Fibroblast of skin of left quadriceps (primary cell): ENCODE data around the gene PAGR1.

Experiments used
- DNase-seq, 2 experiments: peaks; one replicate each; pipeline ENCODE4 v3.0.0-alpha.2; 2013; ENCODE audit warnings: low read depth in 2 of 2

PAGR1 gene

DNA sequence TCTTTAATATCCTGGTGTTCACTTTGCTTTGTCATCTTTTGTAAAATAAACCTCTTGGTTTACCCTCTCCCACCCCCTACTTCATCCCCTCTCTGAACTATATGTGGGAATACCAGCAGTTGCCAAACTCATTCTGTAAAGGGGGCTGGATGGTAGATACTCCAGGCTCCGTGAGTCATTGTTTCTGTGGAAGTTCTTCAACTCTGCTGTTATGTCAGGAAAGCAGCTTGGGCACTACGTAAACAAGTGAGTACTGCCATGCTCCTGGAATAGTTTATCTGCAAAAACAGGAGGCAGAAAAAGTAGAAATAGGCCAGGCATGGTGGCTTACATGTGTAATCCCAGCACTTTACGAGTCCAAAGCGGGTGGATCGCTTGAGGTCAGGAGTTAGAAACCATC, 21.9 kb downstream of the PAGR1 start:
- DNase-seq = no peak

- DNase-seq = no peak
Measured at GRCh38 chr16:29839822-29840221, 23.9 kb downstream of the PAGR1 start.

GRCh38 chr16:29840240-29840639, 24.3 kb downstream of the PAGR1 start:
- no peak for DNase-seq

DNA sequence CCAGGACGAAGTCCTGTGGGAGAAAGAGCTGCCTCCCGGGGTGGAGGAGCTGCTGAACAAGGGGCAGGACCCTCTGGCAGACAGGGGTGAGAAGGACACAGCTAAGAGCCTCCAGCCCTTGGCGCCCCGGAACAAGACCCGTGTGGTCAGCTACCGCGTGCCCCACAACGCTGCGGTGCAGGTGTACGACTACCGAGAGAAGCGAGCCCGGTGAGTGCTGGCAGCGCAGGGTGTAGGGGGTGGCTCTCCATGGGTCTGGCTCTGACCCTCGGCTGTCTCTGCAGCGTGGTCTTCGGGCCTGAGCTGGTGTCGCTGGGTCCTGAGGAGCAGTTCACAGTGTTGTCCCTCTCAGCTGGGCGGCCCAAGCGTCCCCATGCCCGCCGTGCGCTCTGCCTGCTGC, 25.7 kb downstream of the PAGR1 start:
- DNase-seq = no peak

- DNase-seq = no peak
Measured at GRCh38 chr16:29842732-29843346, 26.9 kb downstream of the PAGR1 start.

GRCh38 chr16:29843931-29844330, 28.0 kb downstream of the PAGR1 start:
- DNase-seq = no peak

- DNase-seq = no peak
Measured at GRCh38 chr16:29844575-29845331, 28.8 kb downstream of the PAGR1 start.

GRCh38 chr16:29845656-29846055, 29.7 kb downstream of the PAGR1 start:
- DNase-seq = no peak

DNA sequence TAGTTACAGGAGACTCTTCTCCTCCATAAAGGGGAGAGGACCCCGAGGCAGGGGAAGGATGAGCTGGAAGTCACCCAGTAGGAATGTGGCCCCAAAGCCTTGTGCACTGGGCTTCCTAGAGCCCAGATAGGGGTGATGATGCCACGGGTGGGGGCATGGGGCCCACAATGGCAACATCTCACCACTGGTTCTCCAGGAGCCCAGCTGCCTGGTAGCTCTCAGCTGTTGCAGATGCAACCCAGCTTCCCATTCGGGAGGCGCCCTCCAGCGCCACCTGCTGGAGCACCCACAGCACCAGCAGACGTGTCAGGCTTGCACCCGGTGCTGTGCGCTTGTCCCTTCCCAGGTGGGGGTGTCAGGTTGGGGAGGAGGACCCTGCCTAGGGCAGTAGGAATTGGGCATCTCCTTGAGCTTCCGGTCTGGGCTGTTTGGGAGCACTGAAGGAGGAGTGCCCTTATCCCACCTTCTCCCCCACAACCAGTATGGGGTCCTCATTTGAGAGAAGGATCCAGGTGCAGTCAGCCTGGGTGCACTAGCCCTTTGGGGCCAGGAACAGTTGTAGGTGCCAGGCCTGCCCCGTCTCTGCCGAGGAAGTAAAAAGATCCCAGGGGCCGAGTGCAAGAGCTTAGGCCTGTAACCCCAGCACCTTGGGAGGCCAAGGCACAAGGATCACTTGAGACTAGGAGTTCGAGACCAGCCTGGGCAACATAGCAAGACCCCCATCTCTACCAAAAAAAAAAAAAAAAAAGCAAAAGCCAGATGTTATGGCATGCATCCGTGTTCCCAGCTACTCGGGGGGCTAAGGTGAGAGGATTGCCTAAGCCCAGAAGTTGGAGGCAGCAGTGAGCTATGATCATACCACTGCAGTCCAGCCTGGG, 32.7 kb downstream of the PAGR1 start:
- DNase-seq = peak in 1 of 2 experiments; percentile 23

- no peak for DNase-seq
Measured at GRCh38 chr16:29849505-29849904, 33.6 kb downstream of the PAGR1 start.

DNA sequence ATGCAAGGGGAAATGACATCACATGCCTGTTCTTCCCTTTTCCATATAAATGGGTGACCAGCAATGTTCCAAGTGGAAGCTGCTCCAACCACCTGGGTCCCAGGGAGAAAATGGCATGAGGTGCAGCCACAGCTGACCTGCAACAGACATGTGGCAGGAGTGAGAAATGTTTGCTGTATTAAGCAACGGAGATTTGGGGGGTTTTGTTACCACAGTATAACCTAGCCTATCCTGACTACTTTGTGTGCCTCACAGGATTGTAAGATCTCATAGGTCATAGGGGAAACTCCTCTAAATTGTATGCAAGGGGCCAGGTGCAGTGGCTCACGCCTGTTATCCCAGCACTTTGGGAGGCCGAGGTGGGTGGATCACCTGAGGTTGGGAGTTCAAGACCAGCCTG, 35.0 kb downstream of the PAGR1 start:
- DNase-seq = no peak

GRCh38 chr16:29852654-29853053, 36.7 kb downstream of the PAGR1 start:
- DNase-seq = peak; percentile 39 to 50

DNA sequence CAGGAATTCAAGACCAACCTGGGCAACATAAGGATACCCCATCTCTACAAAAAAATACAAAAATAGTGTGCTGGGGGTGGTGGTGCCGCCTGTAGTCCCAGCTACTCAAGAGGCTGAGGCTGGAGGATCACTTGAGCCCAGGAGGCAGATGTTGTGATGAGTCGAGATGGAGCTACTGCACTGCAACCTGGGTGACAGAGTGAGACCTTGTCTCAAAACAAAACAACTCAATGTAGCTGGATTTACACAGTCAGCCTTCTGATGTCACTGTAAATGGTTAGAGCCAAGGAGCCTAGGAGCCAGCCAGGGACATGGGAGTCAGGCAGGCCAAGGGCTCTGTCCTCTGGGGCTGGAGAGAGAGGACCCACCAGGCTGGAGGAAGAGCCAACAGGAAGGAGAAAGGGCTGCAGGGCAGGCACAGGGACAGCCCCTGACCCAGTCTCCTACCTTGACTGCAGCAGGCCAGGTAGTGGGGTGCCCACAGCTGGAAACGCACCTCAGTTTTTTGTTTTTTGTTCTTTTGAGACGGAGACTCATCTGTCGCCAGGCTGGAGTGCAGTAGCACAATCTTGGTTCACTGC, 38.7 kb downstream of the PAGR1 start:
- DNase-seq = no peak

DNA sequence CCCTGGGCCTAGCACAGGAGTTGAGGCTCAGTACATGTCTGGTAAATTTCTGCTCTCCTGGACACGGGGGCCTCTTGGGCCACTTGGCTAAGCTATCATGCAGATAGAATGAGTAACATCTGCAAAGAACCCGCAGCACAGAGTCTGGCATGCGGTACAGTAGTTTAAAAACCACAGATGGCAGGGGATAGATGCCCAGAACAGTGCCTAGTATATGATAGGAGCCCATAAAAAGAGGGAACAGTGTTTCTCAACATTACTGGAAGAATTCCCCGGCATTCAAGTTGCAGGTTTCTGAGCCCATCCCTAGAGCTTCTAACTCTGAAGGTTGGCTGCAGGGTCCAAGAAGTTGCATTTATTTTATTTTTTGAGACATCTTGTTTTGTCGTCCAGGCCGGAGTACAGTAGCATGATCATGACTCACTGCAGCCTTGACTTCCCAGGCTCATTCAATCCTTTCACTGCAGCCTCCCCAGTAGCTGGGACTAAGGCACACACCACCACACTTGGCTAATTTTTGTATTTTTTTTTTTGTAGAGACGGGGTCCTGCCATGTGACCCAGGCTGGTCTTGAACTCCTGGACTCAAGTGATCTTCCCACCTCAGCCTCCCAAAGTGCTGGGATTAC, 41.3 kb downstream of the PAGR1 start:
- DNase-seq = peak in 1 of 2 experiments; percentile 29

GRCh38 chr16:29858149-29858849, 42.3 kb downstream of the PAGR1 start:
- no peak for DNase-seq

GRCh38 chr16:29858974-29859373, 43.0 kb downstream of the PAGR1 start:
- no peak for DNase-seq

DNA sequence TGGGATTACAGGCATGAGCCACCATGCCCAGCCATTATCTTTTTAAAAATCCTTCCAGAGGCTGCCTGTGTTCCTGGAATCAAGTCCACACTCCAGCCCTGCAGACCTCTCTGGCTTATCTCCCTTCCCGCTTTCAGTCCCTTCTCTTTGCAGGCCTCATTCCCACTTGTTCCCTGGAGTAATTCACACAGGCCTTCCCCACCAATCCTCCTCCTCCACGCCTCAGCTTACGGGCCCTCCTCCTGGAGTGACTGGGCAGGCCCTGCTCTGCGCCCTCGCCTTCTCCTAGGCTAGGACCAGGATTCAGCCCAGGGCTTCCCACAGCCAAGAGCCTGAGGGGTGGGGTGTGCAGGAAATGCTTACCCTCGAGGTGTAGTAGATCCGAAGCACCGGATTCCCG, 44.3 kb downstream of the PAGR1 start:
- DNase-seq = no peak

- DNase-seq = no peak
Measured at GRCh38 chr16:29862383-29862883, 46.5 kb downstream of the PAGR1 start.

GRCh38 chr16:29862884-29863668, 47.1 kb downstream of the PAGR1 start, which contains the start of gene CDIPT:
Gene CDIPT (minus strand): TSS chr16:29863226. CDS start chr16:29862857, 369 bp downstream.
- DNase-seq = peak; percentile 94 to 95

GRCh38 chr16:29863669-29863984, 47.7 kb downstream of the PAGR1 start:
- DNase-seq = no peak
